CD14-positive monocyte (primary cell): ENCODE results near the gene MRO. TPM values are rescaled to one million over a fixed set of nuclear protein-coding genes. Genes with fewer than 3 reads are reported as not detected.

Experiments used
- DNase-seq, 3 donors: peaks; one replicate each; pipeline ENCODE4 v3.0.0-alpha.2; 2011 to 2022
- H2AFZ ChIP-seq: 2 replicates; pipeline ENCODE4 v1.6.0; 2012; ENCODE audit warnings: mild to moderate bottlenecking, low read depth, low read length, inconsistent platforms; ENCODE audit not compliant: insufficient read depth, poor library complexity, severe bottlenecking
- H3K27ac ChIP-seq, 2 donors: 1 replicate in 1 of 2; 2 replicates in 1 of 2; pipeline ENCODE4 v1.5.1; 2012 to 2013; ENCODE audit warnings: low read length in 2 of 2, control low read depth in 1 of 2, inconsistent platforms in 1 of 2, low read depth in 1 of 2, mild to moderate bottlenecking in 1 of 2
- H3K27me3 ChIP-seq, 2 donors: one replicate each; pipeline versions ENCODE4 v1.6.0 to v1.6.1; 2011 to 2013; ENCODE audit warnings: low read length in 2 of 2; ENCODE audit not compliant: control insufficient read depth in 2 of 2, insufficient read depth in 2 of 2
- H3K36me3 ChIP-seq, 2 donors: replicated peaks in 1 of 2; 1 replicate in 1 of 2; 2 replicates in 1 of 2; pipeline versions ENCODE4 v1.5.1 to v1.6.1; 2012 to 2013; ENCODE audit warnings: low read length in 2 of 2, control low read depth in 1 of 2, inconsistent platforms in 1 of 2, mild to moderate bottlenecking in 1 of 2; ENCODE audit not compliant: insufficient read depth in 2 of 2, control insufficient read depth in 1 of 2
- H3K4me1 ChIP-seq, 2 donors: 1 replicate in 1 of 2; 2 replicates in 1 of 2; pipeline versions ENCODE4 v1.5.1 to v1.6.1; 2012 to 2013; ENCODE audit warnings: low read length in 2 of 2, control low read depth in 1 of 2, inconsistent platforms in 1 of 2, mild to moderate bottlenecking in 1 of 2, moderate library complexity in 1 of 2; ENCODE audit not compliant: insufficient read depth in 2 of 2, control insufficient read depth in 1 of 2
- H3K4me2 ChIP-seq: replicated peaks from 2 replicates; pipeline ENCODE3; 2012; ENCODE audit warnings: low read length, moderate library complexity, mild to moderate bottlenecking; ENCODE audit not compliant: poor library complexity, severe bottlenecking; ENCODE audit errors: extremely low read depth
- H3K4me3 ChIP-seq, 3 experiments: fragments of 200-600 bp in 1 of 3; sonication (generic) in 1 of 3; replicated peaks in 1 of 3; 1 replicate in 2 of 3; 2 replicates in 1 of 3; pipeline ENCODE4 v1.5.1; 2011 to 2013; ENCODE audit warnings: low read length in 3 of 3, mild to moderate bottlenecking in 3 of 3, control low read depth in 2 of 3, low read depth in 2 of 3, inconsistent platforms in 1 of 3, moderate library complexity in 1 of 3
- H3K79me2 ChIP-seq: 2 replicates; pipeline ENCODE4 v1.6.0; 2012; ENCODE audit warnings: mild to moderate bottlenecking, control low read depth, inconsistent platforms, low read length, moderate library complexity; ENCODE audit not compliant: insufficient read depth
- H3K9ac ChIP-seq: 2 replicates; pipeline ENCODE4 v1.6.0; 2017; ENCODE audit warnings: low read length, mild to moderate bottlenecking; ENCODE audit not compliant: insufficient read depth, poor library complexity, severe bottlenecking
- H3K9me3 ChIP-seq, 2 donors: replicated peaks in 1 of 2; 1 replicate in 1 of 2; 2 replicates in 1 of 2; pipeline versions ENCODE4 v1.5.1 to v1.6.1; 2012 to 2013; ENCODE audit warnings: low read length in 2 of 2, control low read depth in 1 of 2; ENCODE audit not compliant: control insufficient read depth in 1 of 2, insufficient read depth in 1 of 2
- H4K20me1 ChIP-seq: 2 replicates; pipeline ENCODE4 v1.6.0; 2012; ENCODE audit warnings: mild to moderate bottlenecking, low read length, control low read depth, moderate library complexity; ENCODE audit not compliant: insufficient read depth
- H3K27ac Mint-ChIP-seq, 7 donors: one replicate each; pipeline ENCODE4 v1.8.0; 2020; ENCODE audit warnings: mild to moderate bottlenecking in 7 of 7, mixed read lengths in 7 of 7, moderate library complexity in 6 of 7, inconsistent platforms in 2 of 7
- H3K27me3 Mint-ChIP-seq, 3 donors: one replicate each; pipeline ENCODE4 v1.8.0; 2021 to 2022; ENCODE audit warnings: low read depth in 3 of 3, mild to moderate bottlenecking in 3 of 3, mixed read lengths in 3 of 3, moderate library complexity in 3 of 3, inconsistent platforms in 1 of 3
- H3K36me3 Mint-ChIP-seq, 2 donors: one replicate each; pipeline ENCODE4 v1.8.0; 2020; ENCODE audit warnings: mixed read lengths in 2 of 2, inconsistent platforms in 1 of 2, mild to moderate bottlenecking in 1 of 2
- H3K4me1 Mint-ChIP-seq: one replicate; pipeline ENCODE4 v1.8.0; 2020; ENCODE audit warnings: mild to moderate bottlenecking, mixed read lengths
- H3K4me3 Mint-ChIP-seq, 2 donors: one replicate each; pipeline ENCODE4 v1.8.0; 2020; ENCODE audit warnings: mild to moderate bottlenecking in 2 of 2, mixed read lengths in 2 of 2, moderate library complexity in 1 of 2
- H3K9me3 Mint-ChIP-seq, 7 donors: one replicate each; pipeline ENCODE4 v1.8.0; 2020 to 2022; ENCODE audit warnings: mixed read lengths in 7 of 7, mild to moderate bottlenecking in 6 of 7, moderate library complexity in 6 of 7, inconsistent platforms in 2 of 7
- CTCF ChIP-seq: fragments of 200-600 bp; IDR thresholded peaks from one replicate; pipeline ENCODE4 v1.8.0; 2022; ENCODE audit warnings: antibody characterized with exemption, mild to moderate bottlenecking
- WGBS: methylation state at CpG from one replicate; pipeline ENCODE4 v1.1.5; 2013; ENCODE audit warnings: missing lambda C conversion rate; ENCODE audit not compliant: insufficient coverage; 5-methylcytosine and 5-hydroxymethylcytosine counted together
- intact Hi-C, 2 donors: fragments of 100-400 bp; cut with micrococcal nuclease; formaldehyde crosslinking; loops; one replicate each; pipeline versions ENCODE4 v1.15.0 to v1.15.1; 2023
- polyA plus RNA-seq, 3 donors: library from polyadenylated mRNA; depleted of rRNA in 1 of 3; unstranded in 2 of 3; stranded (reverse) in 1 of 3; fragments of 300-500 nt in 2 of 3; fragments of >200 nt in 1 of 3; fragmentation: Illumina TruSeq in 2 of 3; gene quantifications; 1 replicate in 2 of 3; 2 replicates in 1 of 3; pipeline ENCODE4 v1.2.3, GENCODE V29; 2012 to 2021

Gene MRO
- polyA plus RNA-seq, 3 donors, result 0.01 TPM; not detected in 2

- Mint-ChIP-seq H3K27ac (no peak overlapping the region), H3K36me3 (no peaks in the 10 kb centered on the region), H3K9me3 (no peaks in the 10 kb centered on the region), H3K4me1 (peaks cover 36% of the 10 kb centered on the region), H3K27me3 (peaks cover 0 to 2% (median 0%) of the 10 kb centered on the region in 3 donors), H3K4me3 (no peak overlapping the region)
- Histone ChIP-seq H3K4me1 (peaks cover 34 to 38% of the 10 kb centered on the region in 2 donors), H3K4me2 (no peak overlapping the region), H3K27me3 (no peaks in the 10 kb centered on the region), H3K9ac (no peak overlapping the region), H3K36me3 (no peaks in the 10 kb centered on the region), H3K27ac (no peak overlapping the region), H4K20me1 (no peaks in the 10 kb centered on the region), H3K4me3 (no peak overlapping the region), H3K9me3 (no peaks in the 10 kb centered on the region), H3K79me2 (no peaks in the 10 kb centered on the region), H2AFZ (no peak overlapping the region)
- WGBS, result no CpG with 5 or more reads among the region's 2 CpGs
- no peak for TF ChIP-seq CTCF
- DNase-seq, result no peak
- intact Hi-C loops, result no loop called here
Measured at GRCh38 chr18:50832754-50833153, 12.9 kb upstream of the MRO start.

GRCh38 chr18:50830544-50830943 is 10.7 kb upstream of the MRO start:
- peak overlapping the region; percentile 61 for H2AFZ ChIP-seq
- intact Hi-C loops, result no loop called here
- Mint-ChIP-seq H3K27me3 (peaks cover 0 to 2% (median 2%) of the 10 kb centered on the region in 3 donors), H3K4me3 (peak overlapping the region; percentile 47 to 71), H3K36me3 (no peaks in the 10 kb centered on the region), H3K9me3 (no peaks in the 10 kb centered on the region), H3K4me1 (peaks cover 24% of the 10 kb centered on the region), H3K27ac (peak overlapping the region; percentile 90 to 96 (median 92))
- no peaks in the 10 kb centered on the region for H4K20me1 ChIP-seq
- no peaks in the 10 kb centered on the region for H3K9me3 ChIP-seq
- H3K4me3 ChIP-seq, result peak overlapping the region in 1 of 3 experiments; percentile 32
- H3K9ac ChIP-seq, result no peak overlapping the region
- H3K4me1 ChIP-seq, result peaks cover 18 to 19% of the 10 kb centered on the region in 2 donors
- WGBS, result 0% methylated on average over 1 of the region's 5 CpGs
- H3K79me2 ChIP-seq, result no peaks in the 10 kb centered on the region
- no peaks in the 10 kb centered on the region for H3K36me3 ChIP-seq
- H3K27me3 ChIP-seq, result no peaks in the 10 kb centered on the region
- no peak for TF ChIP-seq CTCF
- peak overlapping the region; percentile 81 to 82 for H3K27ac ChIP-seq
- peak overlapping the region; percentile 31 for H3K4me2 ChIP-seq
- peak; percentile 59 to 69 (median 64) for DNase-seq
